SK-N-SH (cell line): ENCODE results near the gene PIK3IP1. TPM values are rescaled to one million over a fixed set of nuclear protein-coding genes. Genes with fewer than 3 reads are reported as not detected.

Experiments used
- CTCF ChIA-PET: fragments of 300-600, 350-600 bp; formaldehyde crosslinking; extraction: SDS; loops from one replicate; lab custom pipeline; 2021; lab: Yijun Ruan, JAX
- POLR2A ChIA-PET: fragments of 350-600 bp; sonication (Branson Sonifier 250); formaldehyde crosslinking; extraction: SDS; loops from one replicate; lab custom pipeline; 2020; ENCODE audit warnings: antibody characterized with exemption, inconsistent platforms; lab: Yijun Ruan, JAX
- DNase-seq: peaks from one replicate; pipeline ENCODE4 v3.0.0; 2012
- H2AFZ ChIP-seq: fragments of 200-600 bp; sonication (generic); 2 replicates; pipeline ENCODE4 v1.8.1; 2016; ENCODE audit warnings: antibody characterized with exemption, mild to moderate bottlenecking, low read depth
- H3F3A ChIP-seq: fragments of 200-600 bp; sonication (generic); replicated peaks from 2 replicates; pipeline ENCODE3; 2016; ENCODE audit warnings: antibody characterized with exemption, mild to moderate bottlenecking; ENCODE audit not compliant: insufficient read depth
- H3K27ac ChIP-seq, 2 experiments: fragments of 200-500 bp in 1 of 2; fragments of 200-600 bp in 1 of 2; sonication (Bioruptor generic) in 1 of 2; sonication (generic), shearing (Covaris generic) in 1 of 2; 2 replicates each; pipeline versions ENCODE4 v1.5.1 to v1.6.1; 2014 to 2016; ENCODE audit warnings: low read depth in 2 of 2, inconsistent platforms in 1 of 2, low read length in 1 of 2, mild to moderate bottlenecking in 1 of 2, mixed read lengths in 1 of 2
- H3K27me3 ChIP-seq: fragments of 200-600 bp; sonication (generic), shearing (Covaris generic); 2 replicates; pipeline ENCODE4 v1.6.1; 2016; ENCODE audit warnings: mixed run types; ENCODE audit not compliant: insufficient read depth
- H3K36me3 ChIP-seq, 2 experiments: fragments of 200-500 bp in 1 of 2; fragments of 200-600 bp in 1 of 2; sonication (Bioruptor generic) in 1 of 2; sonication (generic) in 1 of 2; replicated peaks in 1 of 2; 2 replicates each; pipeline versions ENCODE3 to v1.5.1; 2014 to 2016; ENCODE audit warnings: low read length in 1 of 2, mild to moderate bottlenecking in 1 of 2; ENCODE audit not compliant: insufficient read depth in 2 of 2, control insufficient read depth in 1 of 2
- H3K4me1 ChIP-seq, 2 experiments: fragments of 200-500 bp in 1 of 2; fragments of 200-600 bp in 1 of 2; sonication (Bioruptor generic) in 1 of 2; sonication (generic), shearing (Covaris generic) in 1 of 2; 2 replicates each; pipeline versions ENCODE4 v1.5.1 to v1.6.1; 2014 to 2016; ENCODE audit warnings: low read depth in 1 of 2, low read length in 1 of 2, mixed run types in 1 of 2; ENCODE audit not compliant: insufficient read depth in 2 of 2, control insufficient read depth in 1 of 2
- H3K4me2 ChIP-seq: fragments of 200-600 bp; sonication (generic), shearing (Covaris generic); 2 replicates; pipeline ENCODE4 v1.6.1; 2017; ENCODE audit warnings: mixed run types
- H3K4me3 ChIP-seq, 2 experiments: fragments of 200-500 bp in 1 of 2; fragments of 200-600 bp in 1 of 2; sonication (Bioruptor generic) in 1 of 2; sonication (generic), shearing (Covaris generic) in 1 of 2; 2 replicates each; pipeline versions ENCODE4 v1.5.1 to v1.8.1; 2014 to 2016; ENCODE audit warnings: low read depth in 2 of 2, inconsistent platforms in 1 of 2, low read length in 1 of 2, mild to moderate bottlenecking in 1 of 2, mixed read lengths in 1 of 2, moderate library complexity in 1 of 2
- H3K79me2 ChIP-seq: fragments of 200-600 bp; sonication (generic); 2 replicates; pipeline ENCODE4 v1.8.1; 2017; ENCODE audit warnings: mild to moderate bottlenecking; ENCODE audit not compliant: insufficient read depth
- H3K9ac ChIP-seq: fragments of 200-600 bp; sonication (generic); 2 replicates; pipeline ENCODE4 v1.6.1; 2017; ENCODE audit warnings: mixed run types
- H3K9me2 ChIP-seq: fragments of 200-600 bp; sonication (generic); 2 replicates; pipeline ENCODE4 v1.6.1; 2017; ENCODE audit warnings: mixed run types
- H3K9me3 ChIP-seq: fragments of 200-600 bp; sonication (generic); 2 replicates; pipeline ENCODE4 v1.6.1; 2017; ENCODE audit warnings: mixed run types, mild to moderate bottlenecking, moderate library complexity
- H4K20me1 ChIP-seq: fragments of 200-600 bp; sonication (generic); 2 replicates; pipeline ENCODE4 v1.6.1; 2017; ENCODE audit warnings: mild to moderate bottlenecking, mixed run types; ENCODE audit not compliant: insufficient read depth
- CTCF ChIP-seq: fragments of 200-600 bp; sonication (generic); IDR thresholded peaks from 2 replicates; pipeline ENCODE4 v1.6.1; 2017; ENCODE audit warnings: antibody characterized with exemption, mild to moderate bottlenecking, moderate library complexity
- ELF1 ChIP-seq: IDR thresholded peaks from 2 replicates; pipeline ENCODE4 v1.4.0; 2012
- EZH2phosphoT487 ChIP-seq: fragments of 200-600 bp; sonication (generic); IDR thresholded peaks from 2 replicates; pipeline ENCODE4 v1.6.1; 2017; ENCODE audit warnings: low read depth, mixed run types, mild to moderate bottlenecking, antibody characterized with exemption, moderate library complexity, borderline replicate concordance
- FOXJ3 ChIP-seq: sonication (generic); formaldehyde crosslinking; IDR thresholded peaks from 2 replicates; pipeline ENCODE4 v1.5.1; 2020; ENCODE audit warnings: mild to moderate bottlenecking, missing genetic modification reagents
- GATA2 ChIP-seq: sonication (generic); formaldehyde crosslinking; IDR thresholded peaks from 2 replicates; pipeline ENCODE4 v1.5.0; 2020; ENCODE audit warnings: mild to moderate bottlenecking, missing genetic modification reagents
- JUND ChIP-seq: IDR thresholded peaks from 2 replicates; pipeline ENCODE4 v1.4.0; 2012
- MEF2A ChIP-seq: IDR thresholded peaks from 2 replicates; pipeline ENCODE4 v1.4.0; 2012; ENCODE audit warnings: low read depth, borderline replicate concordance
- NRF1 ChIP-seq: IDR thresholded peaks from 2 replicates; pipeline ENCODE4 v1.6.1; 2012; ENCODE audit warnings: low read depth, mild to moderate bottlenecking, low read length
- RAD21 ChIP-seq: IDR thresholded peaks from 2 replicates; pipeline ENCODE4 v1.6.1; 2012; ENCODE audit warnings: mild to moderate bottlenecking, low read length
- RCOR1 ChIP-seq: fragments of 150-350 bp; IDR thresholded peaks from 2 replicates; pipeline ENCODE4 v1.6.1; 2017; ENCODE audit warnings: antibody characterized with exemption, low read length
- SIN3A ChIP-seq: IDR thresholded peaks from 2 replicates; pipeline ENCODE4 v1.6.1; 2012; ENCODE audit warnings: low read depth, mild to moderate bottlenecking, low read length, moderate library complexity, borderline replicate concordance
- TAF1 ChIP-seq: IDR thresholded peaks from 2 replicates; pipeline ENCODE4 v1.6.1; 2012; ENCODE audit warnings: low read depth, mild to moderate bottlenecking, low read length, moderate library complexity, borderline replicate concordance
- TCF12 ChIP-seq: IDR thresholded peaks from 2 replicates; pipeline ENCODE4 v1.4.0; 2012
- TEAD4 ChIP-seq: IDR thresholded peaks from 2 replicates; pipeline ENCODE4 v1.4.0; 2012; ENCODE audit warnings: mild to moderate bottlenecking, borderline replicate concordance; ENCODE audit not compliant: insufficient read depth
- USF1 ChIP-seq: IDR thresholded peaks from 2 replicates; pipeline ENCODE4 v1.4.0; 2012; ENCODE audit warnings: low read depth, borderline replicate concordance
- YY1 ChIP-seq: IDR thresholded peaks from 2 replicates; pipeline ENCODE4 v1.4.0; 2012; ENCODE audit warnings: low read depth, mild to moderate bottlenecking
- WGBS: methylation state at CpG from one replicate; pipeline ENCODE4 v1.1.6; 2017; ENCODE audit warnings: low lambda C conversion rate; 5-methylcytosine and 5-hydroxymethylcytosine counted together
- polyA plus RNA-seq, 3 experiments: library from polyadenylated mRNA; depleted of rRNA; stranded (reverse); fragments of >200 nt; gene quantifications; 2 replicates each; pipeline ENCODE4 v1.2.3, GENCODE V29; 2012
- TF ChIP-seq, protein P1 (sequence below): IDR thresholded peaks from 2 replicates; pipeline ENCODE4 v1.6.1; 2012; ENCODE audit warnings: mild to moderate bottlenecking, low read depth, low read length, moderate library complexity
- TF ChIP-seq, protein P2 (sequence below): fragments of 150-350 bp; IDR thresholded peaks from 2 replicates; pipeline ENCODE4 v1.6.1; 2016; ENCODE audit warnings: mild to moderate bottlenecking, low read depth, low read length

PIK3IP1 gene
- polyA plus RNA-seq, 1 of the 3 experiments (the other 2 are of a cell fraction), result 8.6 TPM

- 75% methylated on average over 4 of the region's 4 CpGs for WGBS
- Histone ChIP-seq H2AFZ (no peak overlapping the region), H3K4me3 (no peak overlapping the region), H3K79me2 (no peaks in the 10 kb centered on the region), H3F3A (peaks cover 27% of the 10 kb centered on the region), H3K9ac (no peak overlapping the region), H3K27ac (no peak overlapping the region), H4K20me1 (no peaks in the 10 kb centered on the region), H3K9me2 (no peaks in the 10 kb centered on the region), H3K36me3 (peaks cover 11 to 61% of the 10 kb centered on the region in 2 experiments), H3K27me3 (no peaks in the 10 kb centered on the region), H3K9me3 (no peaks in the 10 kb centered on the region)
- DNase-seq, result no peak
- POLR2A ChIA-PET, result interaction anchor here (0.5 to 0.6 kb wide), 2 partner anchors 12 to 34 kb away, joined by 3 to 4 read pairs; no protein-coding TSS in a partner anchor
- CTCF ChIA-PET, result interaction anchor here (2.0 to 3.0 kb wide), 2 partner anchors 9 to 70 kb away, joined by 19 read pairs; partner anchors contain the start of gene LIMK2
- no peak for TF ChIP-seq RAD21
- TF ChIP-seq, all 33 proteins: peak for 0
- Histone ChIP-seq H3K4me1 (peaks cover 0 to 2% of the 10 kb centered on the region in 2 experiments; a peak in 1 of 4 replicates), H3K4me2 (no peak overlapping the region)
Observed at GRCh38 chr22:31281733-31282132, 10.6 kb downstream of the PIK3IP1 start.

DNA sequence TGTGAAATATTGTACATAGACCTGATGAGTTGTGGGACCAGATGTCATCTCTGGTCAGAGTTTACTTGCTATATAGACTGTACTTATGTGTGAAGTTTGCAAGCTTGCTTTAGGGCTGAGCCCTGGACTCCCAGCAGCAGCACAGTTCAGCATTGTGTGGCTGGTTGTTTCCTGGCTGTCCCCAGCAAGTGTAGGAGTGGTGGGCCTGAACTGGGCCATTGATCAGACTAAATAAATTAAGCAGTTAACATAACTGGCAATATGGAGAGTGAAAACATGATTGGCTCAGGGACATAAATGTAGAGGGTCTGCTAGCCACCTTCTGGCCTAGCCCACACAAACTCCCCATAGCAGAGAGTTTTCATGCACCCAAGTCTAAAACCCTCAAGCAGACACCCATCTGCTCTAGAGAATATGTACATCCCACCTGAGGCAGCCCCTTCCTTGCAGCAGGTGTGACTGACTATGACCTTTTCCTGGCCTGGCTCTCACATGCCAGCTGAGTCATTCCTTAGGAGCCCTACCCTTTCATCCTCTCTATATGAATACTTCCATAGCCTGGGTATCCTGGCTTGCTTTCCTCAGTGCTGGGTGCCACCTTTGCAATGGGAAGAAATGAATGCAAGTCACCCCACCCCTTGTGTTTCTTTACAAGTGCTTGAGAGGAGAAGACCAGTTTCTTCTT lies 12.3 kb downstream of the PIK3IP1 start:
- Histone ChIP-seq H3K4me3 (no peak overlapping the region), H3K27ac (no peak overlapping the region; a peak in 1 of 4 replicates), H3K9me3 (no peaks in the 10 kb centered on the region), H4K20me1 (no peaks in the 10 kb centered on the region), H3K9ac (no peak overlapping the region), H2AFZ (no peak overlapping the region), H3K9me2 (no peaks in the 10 kb centered on the region), H3K4me2 (no peak overlapping the region), H3K27me3 (no peaks in the 10 kb centered on the region), H3F3A (peaks cover 23% of the 10 kb centered on the region), H3K36me3 (peaks cover 19 to 60% of the 10 kb centered on the region in 2 experiments), H3K79me2 (no peaks in the 10 kb centered on the region), H3K4me1 (no peaks in the 10 kb centered on the region; a peak in 1 of 4 replicates)
- ChIA-PET POLR2A (interaction anchor here (0.7 kb wide), 1 partner anchor 9 kb away, joined by 3 read pairs; no protein-coding TSS in a partner anchor), CTCF (interaction anchor here (1.3 to 3.1 kb wide), 3 partner anchors 17 to 68 kb away, joined by 3 to 14 read pairs (median 8); partner anchors contain the start of gene LIMK2)
- no peak for DNase-seq
- TF ChIP-seq RCOR1 (no peak), EZH2phosphoT487 (no peak), TEAD4 (no peak), YY1 (no peak), CTCF (no peak), RAD21 (no peak), SIN3A (no peak), TAF1 (no peak), NRF1 (no peak), GATA2 (CRISPR knock-in tag) (no peak), FOXJ3 (CRISPR knock-in tag) (no peak), ELF1 (no peak), MEF2A (no peak), TCF12 (no peak), USF1 (no peak), JUND (no peak)
- TF ChIP-seq, protein P1, sequence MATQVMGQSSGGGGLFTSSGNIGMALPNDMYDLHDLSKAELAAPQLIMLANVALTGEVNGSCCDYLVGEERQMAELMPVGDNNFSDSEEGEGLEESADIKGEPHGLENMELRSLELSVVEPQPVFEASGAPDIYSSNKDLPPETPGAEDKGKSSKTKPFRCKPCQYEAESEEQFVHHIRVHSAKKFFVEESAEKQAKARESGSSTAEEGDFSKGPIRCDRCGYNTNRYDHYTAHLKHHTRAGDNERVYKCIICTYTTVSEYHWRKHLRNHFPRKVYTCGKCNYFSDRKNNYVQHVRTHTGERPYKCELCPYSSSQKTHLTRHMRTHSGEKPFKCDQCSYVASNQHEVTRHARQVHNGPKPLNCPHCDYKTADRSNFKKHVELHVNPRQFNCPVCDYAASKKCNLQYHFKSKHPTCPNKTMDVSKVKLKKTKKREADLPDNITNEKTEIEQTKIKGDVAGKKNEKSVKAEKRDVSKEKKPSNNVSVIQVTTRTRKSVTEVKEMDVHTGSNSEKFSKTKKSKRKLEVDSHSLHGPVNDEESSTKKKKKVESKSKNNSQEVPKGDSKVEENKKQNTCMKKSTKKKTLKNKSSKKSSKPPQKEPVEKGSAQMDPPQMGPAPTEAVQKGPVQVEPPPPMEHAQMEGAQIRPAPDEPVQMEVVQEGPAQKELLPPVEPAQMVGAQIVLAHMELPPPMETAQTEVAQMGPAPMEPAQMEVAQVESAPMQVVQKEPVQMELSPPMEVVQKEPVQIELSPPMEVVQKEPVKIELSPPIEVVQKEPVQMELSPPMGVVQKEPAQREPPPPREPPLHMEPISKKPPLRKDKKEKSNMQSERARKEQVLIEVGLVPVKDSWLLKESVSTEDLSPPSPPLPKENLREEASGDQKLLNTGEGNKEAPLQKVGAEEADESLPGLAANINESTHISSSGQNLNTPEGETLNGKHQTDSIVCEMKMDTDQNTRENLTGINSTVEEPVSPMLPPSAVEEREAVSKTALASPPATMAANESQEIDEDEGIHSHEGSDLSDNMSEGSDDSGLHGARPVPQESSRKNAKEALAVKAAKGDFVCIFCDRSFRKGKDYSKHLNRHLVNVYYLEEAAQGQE, result no peak
- TF ChIP-seq, protein P2, sequence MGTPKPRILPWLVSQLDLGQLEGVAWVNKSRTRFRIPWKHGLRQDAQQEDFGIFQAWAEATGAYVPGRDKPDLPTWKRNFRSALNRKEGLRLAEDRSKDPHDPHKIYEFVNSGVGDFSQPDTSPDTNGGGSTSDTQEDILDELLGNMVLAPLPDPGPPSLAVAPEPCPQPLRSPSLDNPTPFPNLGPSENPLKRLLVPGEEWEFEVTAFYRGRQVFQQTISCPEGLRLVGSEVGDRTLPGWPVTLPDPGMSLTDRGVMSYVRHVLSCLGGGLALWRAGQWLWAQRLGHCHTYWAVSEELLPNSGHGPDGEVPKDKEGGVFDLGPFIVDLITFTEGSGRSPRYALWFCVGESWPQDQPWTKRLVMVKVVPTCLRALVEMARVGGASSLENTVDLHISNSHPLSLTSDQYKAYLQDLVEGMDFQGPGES, result no peak
